ENCODE data around the gene TIGD1.
A peak's percentile ranks its signal among the peaks of the same experiment; 100 is the strongest.
"Not testable (repeated sequence)": the region's sequence is repeated elsewhere in the genome, so short reads cannot be mapped to it uniquely, and the experiment has no call there.

The TIGD1 gene

DNA sequence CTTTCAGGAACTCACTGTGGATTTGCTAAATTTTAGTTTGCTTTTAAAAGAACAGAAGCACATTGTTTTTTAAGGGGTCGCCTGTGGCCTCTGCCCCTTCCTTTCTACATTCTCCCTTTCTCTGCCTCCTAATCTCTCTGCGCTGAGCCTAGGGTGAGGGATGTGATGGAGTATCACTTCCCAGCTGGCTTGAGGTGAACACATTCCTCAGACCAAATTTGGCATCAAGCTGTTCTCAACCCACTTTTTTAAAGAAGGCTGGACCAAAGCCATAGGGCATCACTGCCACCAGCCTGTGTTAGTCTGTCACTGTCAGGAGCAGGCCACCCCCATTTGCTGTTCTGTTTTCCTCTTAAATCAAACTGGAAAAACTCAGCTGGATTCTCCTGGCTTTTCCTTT lies 27.5 kb upstream of the TIGD1 start:
- TF ChIP-seq, protein P1, sequence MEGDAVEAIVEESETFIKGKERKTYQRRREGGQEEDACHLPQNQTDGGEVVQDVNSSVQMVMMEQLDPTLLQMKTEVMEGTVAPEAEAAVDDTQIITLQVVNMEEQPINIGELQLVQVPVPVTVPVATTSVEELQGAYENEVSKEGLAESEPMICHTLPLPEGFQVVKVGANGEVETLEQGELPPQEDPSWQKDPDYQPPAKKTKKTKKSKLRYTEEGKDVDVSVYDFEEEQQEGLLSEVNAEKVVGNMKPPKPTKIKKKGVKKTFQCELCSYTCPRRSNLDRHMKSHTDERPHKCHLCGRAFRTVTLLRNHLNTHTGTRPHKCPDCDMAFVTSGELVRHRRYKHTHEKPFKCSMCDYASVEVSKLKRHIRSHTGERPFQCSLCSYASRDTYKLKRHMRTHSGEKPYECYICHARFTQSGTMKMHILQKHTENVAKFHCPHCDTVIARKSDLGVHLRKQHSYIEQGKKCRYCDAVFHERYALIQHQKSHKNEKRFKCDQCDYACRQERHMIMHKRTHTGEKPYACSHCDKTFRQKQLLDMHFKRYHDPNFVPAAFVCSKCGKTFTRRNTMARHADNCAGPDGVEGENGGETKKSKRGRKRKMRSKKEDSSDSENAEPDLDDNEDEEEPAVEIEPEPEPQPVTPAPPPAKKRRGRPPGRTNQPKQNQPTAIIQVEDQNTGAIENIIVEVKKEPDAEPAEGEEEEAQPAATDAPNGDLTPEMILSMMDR (conservative IDR thresholded peaks at IDR 0.05; ENCODE audit: low read depth, low read length) = no peak
- no peak overlapping the region for H3K4me3 ChIP-seq (ENCODE audit: low read depth, low read length)
- no peak for DNase-seq (ENCODE audit: low read depth)

DNA sequence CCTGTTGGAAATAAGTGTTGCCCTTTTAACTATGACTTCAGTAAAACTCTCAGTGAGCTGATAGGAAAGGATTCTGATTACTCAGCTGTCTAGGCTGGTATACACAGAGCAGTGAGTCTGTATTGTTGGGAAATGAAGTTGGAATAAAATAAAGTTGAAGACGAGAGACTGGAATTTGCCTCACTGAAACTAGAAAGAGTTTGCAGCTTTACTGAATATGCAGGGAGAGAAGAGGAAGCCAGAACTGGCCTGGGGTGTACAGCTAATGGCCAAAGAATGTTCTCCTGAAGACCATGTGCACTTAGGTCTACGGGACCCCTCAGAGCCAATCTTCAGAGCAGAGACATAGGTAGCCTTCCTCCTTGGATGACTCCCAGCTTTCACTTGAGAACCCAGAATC lies 26.6 kb upstream of the TIGD1 start:
- peak; percentile 68 for DNase-seq (ENCODE audit: low read depth)
- TF ChIP-seq, protein P1 (conservative IDR thresholded peaks at IDR 0.05; ENCODE audit: low read depth, low read length) = no peak
- no peak overlapping the region for H3K4me3 ChIP-seq (ENCODE audit: low read depth, low read length)

DNA sequence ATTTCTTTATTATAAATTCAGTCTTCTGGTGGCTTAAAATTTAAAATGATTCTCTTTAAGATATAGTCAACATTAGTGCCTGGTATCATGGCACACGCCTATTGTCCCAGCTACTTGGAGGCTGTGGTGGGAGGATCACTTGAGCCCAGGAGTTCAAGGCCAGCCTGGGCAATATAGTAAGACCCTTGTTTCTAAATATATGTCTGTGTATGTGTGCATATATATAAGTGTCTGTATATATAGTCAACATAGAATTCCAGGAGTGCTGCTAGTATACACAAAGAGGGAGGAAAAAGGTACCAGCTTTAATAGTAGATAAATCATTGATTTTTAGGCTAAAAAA lies 25.0 kb upstream of the TIGD1 start:
- TF ChIP-seq, protein P1 (conservative IDR thresholded peaks at IDR 0.05; ENCODE audit: low read depth, low read length) = no peak
- no peak overlapping the region for H3K4me3 ChIP-seq (ENCODE audit: low read depth, low read length)
- no peak for DNase-seq (ENCODE audit: low read depth)

DNA sequence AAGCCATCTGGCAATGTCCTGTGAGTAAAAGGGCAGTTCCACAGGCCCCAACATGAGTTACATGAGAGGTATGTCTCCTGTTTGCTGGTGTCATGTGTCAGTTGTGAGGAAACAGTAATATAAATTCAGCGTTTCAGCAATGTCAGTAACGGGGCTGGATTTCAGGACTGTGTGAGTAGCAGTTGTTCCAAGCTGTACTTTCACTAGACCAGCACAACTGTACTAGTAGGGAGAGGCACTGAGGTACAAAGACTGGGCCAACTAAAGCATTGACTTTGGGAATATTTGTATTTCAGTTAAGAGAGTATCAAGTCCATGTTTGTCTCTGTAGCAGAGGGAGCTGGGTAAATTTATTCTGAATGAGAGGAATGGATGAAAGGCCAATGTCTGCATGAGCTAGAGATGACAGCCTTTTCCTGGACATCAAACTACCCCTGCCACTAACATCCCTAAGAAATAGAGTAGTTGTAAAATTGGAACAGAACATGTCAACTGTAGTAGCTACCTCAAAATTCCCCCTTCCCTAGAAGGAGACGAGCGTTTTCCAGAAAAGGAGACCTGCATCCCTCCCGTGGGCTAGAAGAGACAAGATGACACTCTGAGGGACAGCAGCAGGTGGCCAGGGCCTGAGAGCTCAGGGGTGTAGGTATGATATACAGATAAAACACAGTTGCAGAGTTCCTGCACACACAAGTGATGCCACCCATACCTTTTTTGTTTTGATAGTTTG lies 24.5 kb upstream of the TIGD1 start:
- H3K4me3 ChIP-seq (ENCODE audit: low read depth, low read length) = no peak overlapping the region
- peak; percentile 51 for DNase-seq (ENCODE audit: low read depth)
- TF ChIP-seq, protein P1 (conservative IDR thresholded peaks at IDR 0.05; ENCODE audit: low read depth, low read length) = no peak

DNA sequence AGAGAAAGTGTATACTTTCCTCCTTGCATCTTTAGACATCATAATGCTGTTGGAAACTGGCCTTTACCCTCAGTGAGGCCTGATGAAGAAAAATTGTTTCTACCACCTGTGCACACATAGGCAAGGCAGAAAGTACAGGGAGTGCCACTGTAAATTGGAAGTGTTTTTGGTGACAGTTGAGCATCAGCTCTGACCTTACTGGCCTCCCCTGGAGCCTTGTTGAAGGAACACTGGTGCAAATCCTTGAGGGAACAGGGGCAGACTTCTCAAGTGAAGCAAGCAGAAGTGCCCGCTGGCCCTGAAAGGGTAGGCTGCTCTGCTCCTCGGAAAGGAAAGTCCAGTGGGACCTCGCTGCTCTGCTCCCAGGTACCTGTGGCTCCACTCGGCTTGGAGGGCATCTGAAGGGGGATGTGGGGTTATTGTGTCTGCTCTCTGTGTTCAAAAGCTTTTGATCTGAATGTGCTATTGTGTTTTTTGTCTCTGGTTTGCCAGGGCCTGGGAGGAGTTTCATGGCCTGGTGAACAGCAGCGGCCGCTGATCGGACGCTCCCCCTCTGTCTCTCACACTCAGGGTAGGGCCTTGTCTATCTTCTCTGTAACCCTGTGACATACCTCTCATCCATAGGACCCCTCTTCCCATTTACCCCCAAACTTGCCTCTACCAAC lies 23.5 kb upstream of the TIGD1 start:
- DNase-seq (ENCODE audit: low read depth) = no peak
- H3K4me3 ChIP-seq (ENCODE audit: low read depth, low read length) = no peak overlapping the region

DNA sequence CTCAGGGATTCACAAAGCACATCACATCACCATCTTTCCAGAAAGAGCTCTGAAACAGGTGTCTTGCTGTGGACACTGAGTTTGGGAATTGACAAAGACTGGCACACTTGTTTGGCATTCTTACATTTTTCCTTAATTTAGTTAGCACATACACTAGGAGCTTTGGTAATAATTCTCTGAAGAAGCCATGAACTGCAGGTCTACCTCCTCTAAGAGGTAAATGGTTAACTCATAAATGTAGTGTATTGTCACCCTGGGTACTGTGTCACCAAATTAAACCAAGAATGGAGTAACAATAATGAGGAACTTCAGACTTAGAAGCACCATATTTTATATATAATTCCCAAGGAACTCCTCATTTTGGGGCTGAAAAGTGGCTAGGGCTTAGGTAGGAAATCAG lies 22.7 kb upstream of the TIGD1 start:
- DNase-seq (ENCODE audit: low read depth) = no peak
- TF ChIP-seq, protein P1 (conservative IDR thresholded peaks at IDR 0.05; ENCODE audit: low read depth, low read length) = no peak

More for the DNA sequence above, 23.5 kb upstream of the TIGD1 start:
- TF ChIP-seq, protein P1 (conservative IDR thresholded peaks at IDR 0.05; ENCODE audit: low read depth, low read length) = no peak

DNA sequence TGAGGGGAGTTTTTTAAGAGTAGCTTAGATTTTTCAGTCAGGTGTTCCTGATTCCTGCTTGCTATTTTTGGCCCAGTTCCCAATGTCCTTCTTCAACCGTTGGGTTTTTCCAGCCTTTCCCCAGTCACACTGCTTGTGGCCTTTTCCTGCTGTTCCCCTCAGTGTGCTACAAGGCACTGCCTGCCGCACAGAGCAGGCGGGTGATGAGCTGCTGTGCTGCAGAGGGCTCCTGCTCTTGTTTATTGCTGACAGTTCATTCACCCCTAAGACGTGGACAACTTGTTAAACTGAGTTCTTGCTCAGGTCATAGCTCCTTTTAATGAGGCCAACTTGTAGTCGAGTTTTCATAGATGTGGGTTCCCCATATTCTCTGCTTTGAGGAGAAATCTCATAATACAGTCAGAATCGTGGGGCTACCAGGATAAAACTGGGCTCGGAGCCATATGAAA lies 20.7 kb upstream of the TIGD1 start:
- TF ChIP-seq, protein P1 (conservative IDR thresholded peaks at IDR 0.05; ENCODE audit: low read depth, low read length) = no peak
- H3K4me3 ChIP-seq (ENCODE audit: low read depth, low read length) = no peak overlapping the region
- DNase-seq (ENCODE audit: low read depth) = peak; percentile 66

More for the DNA sequence above, 22.7 kb upstream of the TIGD1 start:
- H3K4me3 ChIP-seq (ENCODE audit: low read depth, low read length) = no peak overlapping the region

DNA sequence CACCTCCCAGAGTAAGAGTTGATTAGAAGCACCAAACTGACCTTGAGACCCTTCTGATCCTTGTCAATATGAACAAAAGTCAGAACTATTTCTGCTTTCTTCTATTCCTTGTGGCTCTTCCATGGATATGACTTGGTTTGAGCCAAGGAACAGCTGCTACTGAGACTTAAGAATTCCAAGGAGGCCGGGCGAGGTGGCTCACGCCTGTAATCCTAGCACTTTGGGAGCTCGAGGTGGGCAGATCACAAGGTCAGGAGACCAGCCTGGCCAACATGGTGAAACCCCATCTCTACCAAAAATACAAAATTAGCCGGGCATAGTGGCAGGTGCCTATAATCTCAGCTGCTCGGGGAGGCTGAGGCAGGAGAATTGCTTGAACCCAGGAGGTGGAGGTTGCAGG lies 20.1 kb upstream of the TIGD1 start:
- H3K4me3 ChIP-seq (ENCODE audit: low read depth, low read length); DNase-seq (ENCODE audit: low read depth): not testable (repeated sequence)
